ENCODE data around the gene BCHE.

The BCHE gene

GRCh38 chr3:165830746-165831145 is 6.5 kb downstream of the BCHE start:
- no peaks in the 10 kb centered on the region for H3K9me3 Mint-ChIP-seq
- H3K27ac Mint-ChIP-seq = no peak overlapping the region
- TF ChIP-seq, protein P1, sequence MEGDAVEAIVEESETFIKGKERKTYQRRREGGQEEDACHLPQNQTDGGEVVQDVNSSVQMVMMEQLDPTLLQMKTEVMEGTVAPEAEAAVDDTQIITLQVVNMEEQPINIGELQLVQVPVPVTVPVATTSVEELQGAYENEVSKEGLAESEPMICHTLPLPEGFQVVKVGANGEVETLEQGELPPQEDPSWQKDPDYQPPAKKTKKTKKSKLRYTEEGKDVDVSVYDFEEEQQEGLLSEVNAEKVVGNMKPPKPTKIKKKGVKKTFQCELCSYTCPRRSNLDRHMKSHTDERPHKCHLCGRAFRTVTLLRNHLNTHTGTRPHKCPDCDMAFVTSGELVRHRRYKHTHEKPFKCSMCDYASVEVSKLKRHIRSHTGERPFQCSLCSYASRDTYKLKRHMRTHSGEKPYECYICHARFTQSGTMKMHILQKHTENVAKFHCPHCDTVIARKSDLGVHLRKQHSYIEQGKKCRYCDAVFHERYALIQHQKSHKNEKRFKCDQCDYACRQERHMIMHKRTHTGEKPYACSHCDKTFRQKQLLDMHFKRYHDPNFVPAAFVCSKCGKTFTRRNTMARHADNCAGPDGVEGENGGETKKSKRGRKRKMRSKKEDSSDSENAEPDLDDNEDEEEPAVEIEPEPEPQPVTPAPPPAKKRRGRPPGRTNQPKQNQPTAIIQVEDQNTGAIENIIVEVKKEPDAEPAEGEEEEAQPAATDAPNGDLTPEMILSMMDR (IDR thresholded peaks at IDR 0.05) = no peak
- H3K27me3 Mint-ChIP-seq (ENCODE audit: low read depth, poor library complexity) = no peaks in the 10 kb centered on the region
- no peak for DNase-seq
- H3K4me1 Mint-ChIP-seq = peaks cover 4% of the 10 kb centered on the region
- H3K4me3 Mint-ChIP-seq = no peak overlapping the region
- no peaks in the 10 kb centered on the region for H3K36me3 Mint-ChIP-seq (ENCODE audit: low read depth)

DNA sequence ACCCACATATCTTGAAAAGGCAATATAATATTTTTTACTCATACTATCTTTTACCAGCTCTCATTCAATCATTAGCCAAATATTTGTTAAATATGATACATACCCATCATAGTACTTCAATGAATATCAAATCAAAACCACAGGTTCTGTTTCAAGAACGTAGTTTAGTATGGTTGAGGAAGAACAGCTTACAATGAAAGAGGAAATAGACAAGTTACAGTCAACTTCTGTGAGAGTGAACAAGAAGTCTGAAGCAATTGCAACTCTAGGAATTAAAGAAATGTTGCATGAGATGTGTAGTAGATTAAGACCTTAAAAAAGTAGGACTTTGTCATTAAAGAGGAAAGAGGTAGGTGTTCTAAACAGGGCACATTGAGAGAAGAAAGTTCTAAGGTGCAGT is 9.3 kb downstream of the BCHE start:
- Mint-ChIP-seq H3K27me3 (ENCODE audit: low read depth, poor library complexity) (no peaks in the 10 kb centered on the region), H3K9me3 (no peaks in the 10 kb centered on the region), H3K4me1 (no peaks in the 10 kb centered on the region), H3K4me3 (no peak overlapping the region), H3K36me3 (ENCODE audit: low read depth) (no peaks in the 10 kb centered on the region), H3K27ac (no peak overlapping the region)
- no peak for DNase-seq
- TF ChIP-seq, protein P1 (IDR thresholded peaks at IDR 0.05) = no peak

- Mint-ChIP-seq H3K27ac (no peak overlapping the region), H3K36me3 (ENCODE audit: low read depth) (no peaks in the 10 kb centered on the region), H3K4me1 (no peaks in the 10 kb centered on the region), H3K27me3 (ENCODE audit: low read depth, poor library complexity) (no peaks in the 10 kb centered on the region), H3K9me3 (no peaks in the 10 kb centered on the region), H3K4me3 (no peak overlapping the region)
- DNase-seq = no peak
- TF ChIP-seq, protein P1 (IDR thresholded peaks at IDR 0.05) = no peak
Observed at GRCh38 chr3:165827233-165827632, 10.0 kb downstream of the BCHE start.

- no peaks in the 10 kb centered on the region for H3K9me3 Mint-ChIP-seq
- no peak overlapping the region for H3K4me3 Mint-ChIP-seq
- H3K4me1 Mint-ChIP-seq = no peaks in the 10 kb centered on the region
- no peak overlapping the region for H3K27ac Mint-ChIP-seq
- no peaks in the 10 kb centered on the region for H3K27me3 Mint-ChIP-seq (ENCODE audit: low read depth, poor library complexity)
- TF ChIP-seq, protein P1 (IDR thresholded peaks at IDR 0.05) = no peak
- no peak for DNase-seq
- H3K36me3 Mint-ChIP-seq (ENCODE audit: low read depth) = no peaks in the 10 kb centered on the region
Observed at GRCh38 chr3:165820671-165821123, 16.5 kb downstream of the BCHE start.

DNA sequence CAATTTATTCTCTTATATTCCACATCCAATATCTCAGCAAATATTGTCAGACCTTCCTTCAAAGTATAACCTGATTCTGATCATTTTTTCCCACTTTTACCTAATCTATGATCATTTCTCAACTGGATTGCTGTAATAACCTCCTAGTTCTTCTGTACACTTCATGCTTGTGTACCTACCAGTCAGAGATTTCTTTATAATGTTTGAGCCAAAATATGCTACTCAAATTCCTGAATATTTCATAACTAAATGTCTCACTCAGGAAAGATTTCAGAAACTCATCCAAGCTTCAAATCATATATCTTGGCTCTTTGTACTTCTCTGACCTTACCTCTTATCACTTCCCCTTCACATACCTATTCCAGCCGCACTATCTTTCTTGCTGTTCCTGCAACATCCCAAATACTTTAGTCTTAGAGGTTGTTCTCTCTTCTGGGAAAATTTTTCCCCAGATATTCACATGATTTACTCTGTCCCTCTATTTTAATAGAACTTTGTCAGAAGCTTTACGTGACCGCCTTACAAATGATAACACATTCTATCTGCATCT is 20.0 kb downstream of the BCHE start:
- H3K4me3 Mint-ChIP-seq = no peak overlapping the region
- H3K9me3 Mint-ChIP-seq = no peaks in the 10 kb centered on the region
- no peak for DNase-seq
- no peak overlapping the region for H3K27ac Mint-ChIP-seq
- TF ChIP-seq, protein P1 (IDR thresholded peaks at IDR 0.05) = no peak
- no peaks in the 10 kb centered on the region for H3K27me3 Mint-ChIP-seq (ENCODE audit: low read depth, poor library complexity)
- H3K36me3 Mint-ChIP-seq (ENCODE audit: low read depth) = no peaks in the 10 kb centered on the region
- no peaks in the 10 kb centered on the region for H3K4me1 Mint-ChIP-seq

DNA sequence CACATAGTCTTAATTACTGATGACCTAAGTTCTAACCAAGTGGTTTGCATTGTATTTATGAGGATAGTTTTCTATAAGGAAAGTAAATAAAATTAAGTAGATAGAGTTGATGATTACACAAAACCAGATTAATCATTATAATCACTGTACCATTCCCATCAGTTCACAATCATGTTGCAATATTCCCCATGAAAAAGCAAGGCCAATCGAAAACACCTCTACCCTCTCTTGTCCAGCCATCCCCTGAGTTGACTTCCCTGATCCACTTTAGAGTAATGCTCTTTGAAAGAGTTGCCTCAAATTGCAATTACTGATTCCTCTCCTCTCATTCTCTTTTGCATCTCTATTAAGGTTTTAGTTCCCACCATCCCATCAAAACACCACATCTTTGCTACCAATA is 21.0 kb downstream of the BCHE start:
- no peaks in the 10 kb centered on the region for H3K4me1 Mint-ChIP-seq
- H3K36me3 Mint-ChIP-seq (ENCODE audit: low read depth) = no peaks in the 10 kb centered on the region
- TF ChIP-seq, protein P1 (IDR thresholded peaks at IDR 0.05) = no peak
- no peak for DNase-seq
- H3K4me3 Mint-ChIP-seq = no peak overlapping the region
- no peaks in the 10 kb centered on the region for H3K27me3 Mint-ChIP-seq (ENCODE audit: low read depth, poor library complexity)
- H3K9me3 Mint-ChIP-seq = no peaks in the 10 kb centered on the region
- peak overlapping the region; percentile 4 for H3K27ac Mint-ChIP-seq
